Transverse colon (tissue), 4 donors: Measurements from ENCODE around the gene TCAP. TPM values are rescaled to one million over a fixed set of nuclear protein-coding genes. Genes with fewer than 3 reads are reported as not detected.
A peak's percentile ranks its signal among the peaks of the same experiment; 100 is the strongest.

Experiments
- DNase-seq: peaks from one replicate; pipeline ENCODE4 v3.0.0-alpha.2; 2019
- H3K27ac ChIP-seq, 4 donors: fragments of 200-600 bp; sonication (generic); 2 replicates each; pipeline ENCODE4 v1.5.1; 2016 to 2018; ENCODE audit warnings: inconsistent platforms in 4 of 4
- H3K27me3 ChIP-seq: fragments of 200-600 bp; sonication (generic); 2 replicates; pipeline ENCODE4 v1.5.1; 2017; ENCODE audit warnings: inconsistent platforms
- H3K36me3 ChIP-seq, 4 donors: fragments of 200-600 bp; sonication (generic); 2 replicates each; pipeline ENCODE4 v1.5.1; 2017 to 2019; ENCODE audit warnings: inconsistent platforms in 4 of 4
- H3K4me1 ChIP-seq, 4 donors: fragments of 200-600 bp; sonication (generic); 2 replicates each; pipeline ENCODE4 v1.5.1; 2017 to 2020; ENCODE audit warnings: inconsistent platforms in 4 of 4
- H3K4me3 ChIP-seq, 4 donors: fragments of 200-600 bp; sonication (generic); 1 replicate in 1 of 4; 2 replicates in 3 of 4; pipeline versions ENCODE4 v1.5.1 to v1.6.1; 2017 to 2019; ENCODE audit warnings: inconsistent platforms in 4 of 4
- H3K9me3 ChIP-seq, 2 donors: fragments of 200-600 bp; sonication (generic); 2 replicates each; pipeline ENCODE4 v1.5.1; 2017 to 2019; ENCODE audit warnings: inconsistent platforms in 2 of 2
- CTCF ChIP-seq, 5 experiments: fragments of 200-600 bp in 3 of 5; fragments of 450-650 bp in 2 of 5; sonication (generic) in 3 of 5; IDR thresholded peaks; 1 replicate in 2 of 5; 2 replicates in 3 of 5; pipeline ENCODE4 v1.5.1; 2016 to 2017; ENCODE audit warnings: antibody characterized with exemption in 5 of 5, inconsistent platforms in 3 of 5, mild to moderate bottlenecking in 2 of 5, moderate library complexity in 1 of 5
- EP300 ChIP-seq: sonication (generic); formaldehyde crosslinking; IDR thresholded peaks from one replicate; pipeline ENCODE4 v1.6.1; 2017; ENCODE audit warnings: antibody characterized with exemption, low read depth
- POLR2A ChIP-seq: fragments of 450-650 bp; IDR thresholded peaks from one replicate; pipeline ENCODE4 v1.6.1; 2016; ENCODE audit warnings: antibody characterized with exemption, mild to moderate bottlenecking, moderate library complexity
- POLR2AphosphoS5 ChIP-seq, 3 donors: sonication (generic); formaldehyde crosslinking; IDR thresholded peaks; one replicate each; pipeline ENCODE4 v1.6.1; 2016; ENCODE audit warnings: antibody characterized with exemption in 3 of 3
- WGBS, 2 donors: methylation state at CpG; one replicate each; pipeline ENCODE4 v1.1.5; 2018; ENCODE audit warnings: low coverage in 1 of 2; 5-methylcytosine and 5-hydroxymethylcytosine counted together
- in situ Hi-C, 4 donors: fragments of 200-750 bp; cut with MboI; loops; one replicate each; pipeline versions ENCODE4 v1.15.0 to v1.15.1; 2017; ENCODE audit warnings: low sequenced_read_pairs in 3 of 4, low pct_ligation_motif_present in 1 of 4, low pct_unique_long_range_greater_than_20kb in 1 of 4
- intact Hi-C: fragments of 100-400 bp; cut with DNase I; formaldehyde crosslinking; loops from one replicate; pipeline ENCODE4 v1.15.1; 2023; ENCODE audit warnings: low total_unique reads
- total RNA-seq, 4 donors: library from RNA; depleted of rRNA; stranded (reverse); fragments of >200 nt; gene quantifications; one replicate each; pipeline ENCODE4 v1.1.0, GENCODE V29; 2016

Gene TCAP
- total RNA-seq, 4 donors from 2014 or later, result 0.64 to 1.9 TPM; not detected in 2

GRCh38 chr17:39687546-39688474 is 22.7 kb downstream of the TCAP start, which contains the start of gene PGAP3:
Gene PGAP3 (minus strand): TSS chr17:39688057. CDS start chr17:39688014, 43 bp downstream.
- Histone ChIP-seq H3K27ac (peak within 1 kb of the TSS; percentile 88 to 94 (median 93)), H3K4me1 (peaks cover 8 to 24% (median 18%) of the 10 kb centered on the region in 4 donors), H3K9me3 (no peaks in the 10 kb centered on the region), H3K36me3 (peaks cover 0 to 7% (median 0%) of the 10 kb centered on the region in 4 donors), H3K4me3 (peak within 1 kb of the TSS; percentile 39 to 86 (median 66)), H3K27me3 (no peaks in the 10 kb centered on the region)
- in situ Hi-C loops (no loop called here), intact Hi-C loops (no loop called here)
- WGBS, 2 donors, result 3% methylated on average over 4 to 45 of the region's 45 CpGs
- DNase-seq, result peak; percentile 86
- TF ChIP-seq POLR2AphosphoS5 (IDR thresholded peaks at IDR 0.05) (peak; percentile 19 to 78 (median 65)), EP300 (no peak), POLR2A (peak; percentile 71)

- TF ChIP-seq EP300, result no peak
- TF ChIP-seq CTCF (IDR thresholded peaks at IDR 0.05), result no peak
- no peak for TF ChIP-seq POLR2AphosphoS5 (IDR thresholded peaks at IDR 0.05)
- no peak for TF ChIP-seq POLR2A
- Histone ChIP-seq H3K36me3 (peaks cover 0 to 7% (median 0%) of the 10 kb centered on the region in 4 donors), H3K9me3 (no peaks in the 10 kb centered on the region), H3K4me3 (peak overlapping the region; percentile 39 to 86 (median 66)), H3K27ac (peak overlapping the region; percentile 88 to 94 (median 93)), H3K27me3 (no peaks in the 10 kb centered on the region), H3K4me1 (peaks cover 8 to 24% (median 18%) of the 10 kb centered on the region in 4 donors)
- intact Hi-C loops (no loop called here), in situ Hi-C loops (no loop called here)
- 15 to 17% methylated on average over 6 of the region's 6 CpGs for WGBS, 2 donors
- no peak for DNase-seq
These were observed 23.3 kb downstream of the TCAP start for GRCh38 chr17:39688475-39688835.

- H3K27ac ChIP-seq, result peak overlapping the region in 2 of 4 donors; percentile 93
- intact Hi-C loops (no loop called here), in situ Hi-C loops (no loop called here)
- WGBS, 2 donors, result 30 to 50% methylated on average over 1 to 3 of the region's 3 CpGs
- DNase-seq, result no peak
- no peak for TF ChIP-seq EP300
- no peak for TF ChIP-seq POLR2A
- no peak for TF ChIP-seq CTCF (IDR thresholded peaks at IDR 0.05)
- TF ChIP-seq POLR2AphosphoS5 (IDR thresholded peaks at IDR 0.05), result no peak
- H3K4me3 ChIP-seq, result peak overlapping the region in 1 of 4 donors; percentile 86
- H3K9me3 ChIP-seq, result no peaks in the 10 kb centered on the region
- peaks cover 0 to 7% (median 0%) of the 10 kb centered on the region in 4 donors for H3K36me3 ChIP-seq
- H3K27me3 ChIP-seq, result no peaks in the 10 kb centered on the region
- H3K4me1 ChIP-seq, result peaks cover 8 to 24% (median 18%) of the 10 kb centered on the region in 4 donors
These were observed 23.8 kb downstream of the TCAP start for GRCh38 chr17:39688945-39689344.

- Histone ChIP-seq H3K9me3 (no peaks in the 10 kb centered on the region), H3K4me3 (no peak overlapping the region), H3K27ac (peak overlapping the region in 2 of 4 donors; percentile 42 to 71), H3K4me1 (peaks cover 0 to 18% (median 11%) of the 10 kb centered on the region in 4 donors), H3K36me3 (no peaks in the 10 kb centered on the region), H3K27me3 (no peaks in the 10 kb centered on the region)
- WGBS, 2 donors, result 69 to 88% methylated on average over 3 to 5 of the region's 5 CpGs
- DNase-seq, result no peak
- TF ChIP-seq POLR2A (no peak), CTCF (IDR thresholded peaks at IDR 0.05) (no peak), EP300 (no peak), POLR2AphosphoS5 (IDR thresholded peaks at IDR 0.05) (no peak)
- in situ Hi-C loops, result no loop called here
- intact Hi-C loops, result no loop called here
These were observed 29.4 kb downstream of the TCAP start for GRCh38 chr17:39694593-39694992.
